ENCODE measurements around the gene OSER1. TPM values are rescaled to one million over a fixed set of nuclear protein-coding genes. Genes with fewer than 3 reads are reported as not detected.

OSER1 gene
- polyA plus RNA-seq, 3 donors, result 42.3 to 89.1 (median 45.1) TPM

- Histone ChIP-seq H3K4me1 (ENCODE audit: control insufficient read depth in 1 of 2, insufficient read depth in 2 of 2, low read length in 2 of 2) (peaks cover 3 to 8% of the 10 kb centered on the region in 2 donors), H3K9ac (ENCODE audit: insufficient read depth, low read length, poor library complexity, severe bottlenecking) (no peak overlapping the region), H3K27ac (ENCODE audit: low read depth in 1 of 2, low read length in 2 of 2) (no peak overlapping the region), H3K9me3 (replicated peaks in 1 of 2; ENCODE audit: control insufficient read depth in 1 of 2, insufficient read depth in 1 of 2, low read length in 2 of 2) (no peaks in the 10 kb centered on the region), H3K4me2 (replicated peaks; ENCODE audit: extremely low read depth, low read length, poor library complexity, severe bottlenecking) (no peak overlapping the region), H3K79me2 (ENCODE audit: insufficient read depth, low read length) (peaks cover 66% of the 10 kb centered on the region), H4K20me1 (ENCODE audit: insufficient read depth, low read length) (peaks cover 95% of the 10 kb centered on the region), H3K4me3 (replicated peaks in 1 of 3; ENCODE audit: low read depth in 2 of 3, low read length in 3 of 3) (no peak overlapping the region), H2AFZ (ENCODE audit: insufficient read depth, low read depth, low read length, poor library complexity, severe bottlenecking) (no peak overlapping the region), H3K27me3 (ENCODE audit: control insufficient read depth in 2 of 2, insufficient read depth in 2 of 2, low read length in 2 of 2) (no peaks in the 10 kb centered on the region), H3K36me3 (replicated peaks in 1 of 2; ENCODE audit: control insufficient read depth in 1 of 2, insufficient read depth in 2 of 2, low read length in 2 of 2) (peaks cover 79 to 93% of the 10 kb centered on the region in 2 donors)
- intact Hi-C loops (cut with micrococcal nuclease), result loop anchor here in 1 of 2 donors (10.0 kb wide), 1 partner anchor 684 kb away; the partner anchor contains the start of gene YWHAB
- H3K27ac Mint-ChIP-seq, result peak overlapping the region in 1 of 7 donors; percentile 60
- no peaks in the 10 kb centered on the region for H3K9me3 Mint-ChIP-seq
- no peak overlapping the region for H3K4me3 Mint-ChIP-seq
- no peak for TF ChIP-seq CTCF (IDR thresholded peaks at IDR 0.05)
- no CpG with 5 or more reads among the region's 4 CpGs for WGBS (ENCODE audit: insufficient coverage)
- no peaks in the 10 kb centered on the region for H3K27me3 Mint-ChIP-seq (ENCODE audit: low read depth in 3 of 3)
- no peak for DNase-seq
- H3K4me1 Mint-ChIP-seq, result peaks cover 3% of the 10 kb centered on the region
- peaks cover 76 to 90% of the 10 kb centered on the region in 2 donors for H3K36me3 Mint-ChIP-seq
Measured at GRCh38 chr20:44200371-44200770, 10.2 kb downstream of the OSER1 start.

- Histone ChIP-seq H3K27me3 (ENCODE audit: control insufficient read depth in 2 of 2, insufficient read depth in 2 of 2, low read length in 2 of 2) (no peaks in the 10 kb centered on the region), H3K4me1 (ENCODE audit: control insufficient read depth in 1 of 2, insufficient read depth in 2 of 2, low read length in 2 of 2) (peaks cover 3 to 7% of the 10 kb centered on the region in 2 donors), H3K9ac (ENCODE audit: insufficient read depth, low read length, poor library complexity, severe bottlenecking) (no peak overlapping the region), H3K9me3 (replicated peaks in 1 of 2; ENCODE audit: control insufficient read depth in 1 of 2, insufficient read depth in 1 of 2, low read length in 2 of 2) (no peaks in the 10 kb centered on the region), H3K79me2 (ENCODE audit: insufficient read depth, low read length) (peaks cover 61% of the 10 kb centered on the region), H3K4me3 (replicated peaks in 1 of 3; ENCODE audit: low read depth in 2 of 3, low read length in 3 of 3) (no peak overlapping the region), H3K36me3 (replicated peaks in 1 of 2; ENCODE audit: control insufficient read depth in 1 of 2, insufficient read depth in 2 of 2, low read length in 2 of 2) (peaks cover 74 to 89% of the 10 kb centered on the region in 2 donors), H2AFZ (ENCODE audit: insufficient read depth, low read depth, low read length, poor library complexity, severe bottlenecking) (no peak overlapping the region), H4K20me1 (ENCODE audit: insufficient read depth, low read length) (peaks cover 94% of the 10 kb centered on the region), H3K4me2 (replicated peaks; ENCODE audit: extremely low read depth, low read length, poor library complexity, severe bottlenecking) (no peak overlapping the region), H3K27ac (ENCODE audit: low read depth in 1 of 2, low read length in 2 of 2) (no peak overlapping the region)
- H3K27ac Mint-ChIP-seq, result peak overlapping the region in 2 of 7 donors; percentile 33 to 35
- WGBS (ENCODE audit: insufficient coverage), result 100% methylated on average over 3 of the region's 4 CpGs
- no peaks in the 10 kb centered on the region for H3K9me3 Mint-ChIP-seq
- peaks cover 72 to 88% of the 10 kb centered on the region in 2 donors for H3K36me3 Mint-ChIP-seq
- DNase-seq, result no peak
- no peak overlapping the region for H3K4me3 Mint-ChIP-seq
- peaks cover 3% of the 10 kb centered on the region for H3K4me1 Mint-ChIP-seq
- TF ChIP-seq CTCF (IDR thresholded peaks at IDR 0.05), result no peak
- no peaks in the 10 kb centered on the region for H3K27me3 Mint-ChIP-seq (ENCODE audit: low read depth in 3 of 3)
- intact Hi-C loops (cut with micrococcal nuclease), result loop anchor here (10.0 kb wide), 2 partner anchors 685 to 745 kb away; partner anchors contain the start of genes SRSF6 (in 1 of the 2) and YWHAB (in 1 of the 2)
Measured at GRCh38 chr20:44199877-44200276, 10.7 kb downstream of the OSER1 start.
